Duodenal mucosa (tissue), 2 donors: ENCODE data around the gene RBBP8NL.

ENCODE experiments used
- H3K27ac ChIP-seq: one replicate; pipeline ENCODE4 v1.7.0; 2013; ENCODE audit warnings: low read depth, low read length
- H3K27me3 ChIP-seq, 2 donors: one replicate each; pipeline ENCODE4 v1.7.0; 2013; ENCODE audit warnings: low read length in 2 of 2, control low read depth in 1 of 2; ENCODE audit not compliant: insufficient read depth in 2 of 2, control insufficient read depth in 1 of 2
- H3K36me3 ChIP-seq, 2 donors: one replicate each; pipeline ENCODE4 v1.7.0; 2013; ENCODE audit warnings: low read length in 2 of 2, control low read depth in 1 of 2; ENCODE audit not compliant: insufficient read depth in 2 of 2, control insufficient read depth in 1 of 2
- H3K4me1 ChIP-seq, 2 donors: one replicate each; pipeline ENCODE4 v1.7.0; 2013; ENCODE audit warnings: low read length in 2 of 2, control low read depth in 1 of 2; ENCODE audit not compliant: insufficient read depth in 2 of 2, control insufficient read depth in 1 of 2
- H3K4me3 ChIP-seq, 2 donors: one replicate each; pipeline ENCODE4 v1.7.0; 2013; ENCODE audit warnings: low read length in 2 of 2, low read depth in 1 of 2
- H3K9ac ChIP-seq, 2 donors: one replicate each; pipeline ENCODE4 v1.7.0; 2013; ENCODE audit warnings: low read length in 2 of 2, low read depth in 1 of 2
- H3K9me3 ChIP-seq, 2 donors: one replicate each; pipeline ENCODE4 v1.7.0; 2013; ENCODE audit warnings: low read length in 2 of 2, control low read depth in 1 of 2; ENCODE audit not compliant: control insufficient read depth in 1 of 2

RBBP8NL gene

GRCh38 chr20:62462976-62463592 lies 35.7 kb upstream of the RBBP8NL start:
- peaks cover 0 to 4% of the 10 kb centered on the region in 2 donors for H3K36me3 ChIP-seq
- no peaks in the 10 kb centered on the region for H3K9me3 ChIP-seq
- peaks cover 9% of the 10 kb centered on the region in 2 donors for H3K4me1 ChIP-seq
- H3K9ac ChIP-seq = no peak overlapping the region
- no peaks in the 10 kb centered on the region for H3K27me3 ChIP-seq
- H3K4me3 ChIP-seq = no peak overlapping the region
- no peak overlapping the region for H3K27ac ChIP-seq

GRCh38 chr20:62461834-62462233 lies 34.5 kb upstream of the RBBP8NL start:
- no peak overlapping the region for H3K27ac ChIP-seq
- no peaks in the 10 kb centered on the region for H3K27me3 ChIP-seq
- H3K4me3 ChIP-seq = no peak overlapping the region
- H3K4me1 ChIP-seq = peaks cover 9% of the 10 kb centered on the region in 2 donors
- no peaks in the 10 kb centered on the region for H3K9me3 ChIP-seq
- H3K9ac ChIP-seq = no peak overlapping the region
- H3K36me3 ChIP-seq = peaks cover 0 to 4% of the 10 kb centered on the region in 2 donors

- H3K27me3 ChIP-seq = no peaks in the 10 kb centered on the region
- H3K27ac ChIP-seq = no peak overlapping the region
- H3K9ac ChIP-seq = no peak overlapping the region
Observed at GRCh38 chr20:62461157-62461556, 33.8 kb upstream of the RBBP8NL start.

GRCh38 chr20:62460678-62461077 lies 33.3 kb upstream of the RBBP8NL start:
- Histone ChIP-seq H3K4me3 (no peak overlapping the region), H3K27me3 (no peaks in the 10 kb centered on the region), H3K27ac (no peak overlapping the region), H3K4me1 (peaks cover 9% of the 10 kb centered on the region in 2 donors), H3K36me3 (peaks cover 0 to 4% of the 10 kb centered on the region in 2 donors), H3K9me3 (no peaks in the 10 kb centered on the region), H3K9ac (no peak overlapping the region)

More at GRCh38 chr20:62461157-62461556, 33.8 kb upstream of the RBBP8NL start:
- no peak overlapping the region for H3K4me3 ChIP-seq
- no peaks in the 10 kb centered on the region for H3K9me3 ChIP-seq
- peaks cover 9% of the 10 kb centered on the region in 2 donors for H3K4me1 ChIP-seq
- H3K36me3 ChIP-seq = peaks cover 0 to 4% of the 10 kb centered on the region in 2 donors

GRCh38 chr20:62459488-62459887 lies 32.1 kb upstream of the RBBP8NL start:
- Histone ChIP-seq H3K4me3 (no peak overlapping the region), H3K27ac (no peak overlapping the region), H3K36me3 (peaks cover 0 to 4% of the 10 kb centered on the region in 2 donors), H3K9me3 (no peaks in the 10 kb centered on the region), H3K9ac (no peak overlapping the region), H3K4me1 (peaks cover 9% of the 10 kb centered on the region in 2 donors), H3K27me3 (no peaks in the 10 kb centered on the region)

- no peaks in the 10 kb centered on the region for H3K9me3 ChIP-seq
- H3K4me1 ChIP-seq = peaks cover 9% of the 10 kb centered on the region in 2 donors
- no peaks in the 10 kb centered on the region for H3K36me3 ChIP-seq
- H3K4me3 ChIP-seq = no peak overlapping the region
- no peak overlapping the region for H3K27ac ChIP-seq
- no peaks in the 10 kb centered on the region for H3K27me3 ChIP-seq
- no peak overlapping the region for H3K9ac ChIP-seq
Observed at GRCh38 chr20:62458275-62459251, 31.2 kb upstream of the RBBP8NL start.

GRCh38 chr20:62457831-62458230 lies 30.5 kb upstream of the RBBP8NL start:
- Histone ChIP-seq H3K9me3 (no peaks in the 10 kb centered on the region), H3K9ac (no peak overlapping the region), H3K27ac (no peak overlapping the region), H3K36me3 (no peaks in the 10 kb centered on the region), H3K4me1 (peaks cover 12 to 13% of the 10 kb centered on the region in 2 donors), H3K4me3 (no peak overlapping the region), H3K27me3 (no peaks in the 10 kb centered on the region)

- H3K27me3 ChIP-seq = no peaks in the 10 kb centered on the region
- H3K4me3 ChIP-seq = no peak overlapping the region
- no peaks in the 10 kb centered on the region for H3K36me3 ChIP-seq
- no peak overlapping the region for H3K9ac ChIP-seq
- peaks cover 20 to 21% of the 10 kb centered on the region in 2 donors for H3K4me1 ChIP-seq
- H3K9me3 ChIP-seq = no peaks in the 10 kb centered on the region
- H3K27ac ChIP-seq = no peak overlapping the region
Observed at GRCh38 chr20:62457098-62457497, 29.8 kb upstream of the RBBP8NL start.

- Histone ChIP-seq H3K36me3 (no peaks in the 10 kb centered on the region), H3K4me3 (no peak overlapping the region), H3K27ac (no peak overlapping the region), H3K27me3 (no peaks in the 10 kb centered on the region), H3K4me1 (peaks cover 14 to 15% of the 10 kb centered on the region in 2 donors), H3K9me3 (no peaks in the 10 kb centered on the region), H3K9ac (no peak overlapping the region)
Observed at GRCh38 chr20:62455929-62456328, 28.6 kb upstream of the RBBP8NL start.
